Measurements from ENCODE around the gene SAMD11. TPM values are rescaled to one million over a fixed set of nuclear protein-coding genes. Genes with fewer than 3 reads are reported as not detected.

Gene SAMD11
- total RNA-seq, 1 experiment from 2014 or later = 2.3 TPM

DNA sequence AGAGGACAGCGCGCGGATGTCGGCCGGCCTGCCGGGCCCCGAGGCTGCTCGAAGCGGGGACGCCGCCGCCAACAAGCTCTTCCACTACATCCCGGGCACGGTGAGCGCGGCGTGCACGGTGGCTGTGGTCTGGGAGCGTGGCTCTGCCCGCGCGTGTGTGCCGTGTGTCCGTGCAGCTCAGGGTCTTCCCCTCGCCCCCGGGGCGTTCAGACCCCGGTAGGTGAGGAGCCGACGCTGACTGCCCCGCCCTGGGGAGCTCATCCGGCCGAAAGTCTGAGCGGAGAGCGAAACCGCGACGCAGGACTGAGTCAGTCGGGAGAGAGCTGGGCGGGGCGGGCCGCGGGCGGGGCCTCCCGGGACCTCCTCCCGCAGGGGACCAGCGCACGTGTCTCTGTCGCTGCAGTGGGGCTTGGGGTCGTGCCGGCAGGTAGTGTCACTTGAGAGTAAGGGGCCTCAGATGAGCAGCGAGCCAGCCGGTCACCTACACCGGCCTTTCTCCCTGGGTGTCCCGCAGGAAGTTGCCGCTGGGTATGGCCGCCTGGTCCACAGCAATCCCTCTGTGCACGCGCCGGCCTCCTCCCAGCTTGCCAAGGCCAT, 43.1 kb downstream of the SAMD11 start (continued):
- TF ChIP-seq, protein P1, sequence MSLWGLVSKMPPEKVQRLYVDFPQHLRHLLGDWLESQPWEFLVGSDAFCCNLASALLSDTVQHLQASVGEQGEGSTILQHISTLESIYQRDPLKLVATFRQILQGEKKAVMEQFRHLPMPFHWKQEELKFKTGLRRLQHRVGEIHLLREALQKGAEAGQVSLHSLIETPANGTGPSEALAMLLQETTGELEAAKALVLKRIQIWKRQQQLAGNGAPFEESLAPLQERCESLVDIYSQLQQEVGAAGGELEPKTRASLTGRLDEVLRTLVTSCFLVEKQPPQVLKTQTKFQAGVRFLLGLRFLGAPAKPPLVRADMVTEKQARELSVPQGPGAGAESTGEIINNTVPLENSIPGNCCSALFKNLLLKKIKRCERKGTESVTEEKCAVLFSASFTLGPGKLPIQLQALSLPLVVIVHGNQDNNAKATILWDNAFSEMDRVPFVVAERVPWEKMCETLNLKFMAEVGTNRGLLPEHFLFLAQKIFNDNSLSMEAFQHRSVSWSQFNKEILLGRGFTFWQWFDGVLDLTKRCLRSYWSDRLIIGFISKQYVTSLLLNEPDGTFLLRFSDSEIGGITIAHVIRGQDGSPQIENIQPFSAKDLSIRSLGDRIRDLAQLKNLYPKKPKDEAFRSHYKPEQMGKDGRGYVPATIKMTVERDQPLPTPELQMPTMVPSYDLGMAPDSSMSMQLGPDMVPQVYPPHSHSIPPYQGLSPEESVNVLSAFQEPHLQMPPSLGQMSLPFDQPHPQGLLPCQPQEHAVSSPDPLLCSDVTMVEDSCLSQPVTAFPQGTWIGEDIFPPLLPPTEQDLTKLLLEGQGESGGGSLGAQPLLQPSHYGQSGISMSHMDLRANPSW (CRISPR knock-in tag; conservative IDR thresholded peaks at IDR 0.05; ENCODE audit: low read depth) = no peak
- TF ChIP-seq, protein P2, sequence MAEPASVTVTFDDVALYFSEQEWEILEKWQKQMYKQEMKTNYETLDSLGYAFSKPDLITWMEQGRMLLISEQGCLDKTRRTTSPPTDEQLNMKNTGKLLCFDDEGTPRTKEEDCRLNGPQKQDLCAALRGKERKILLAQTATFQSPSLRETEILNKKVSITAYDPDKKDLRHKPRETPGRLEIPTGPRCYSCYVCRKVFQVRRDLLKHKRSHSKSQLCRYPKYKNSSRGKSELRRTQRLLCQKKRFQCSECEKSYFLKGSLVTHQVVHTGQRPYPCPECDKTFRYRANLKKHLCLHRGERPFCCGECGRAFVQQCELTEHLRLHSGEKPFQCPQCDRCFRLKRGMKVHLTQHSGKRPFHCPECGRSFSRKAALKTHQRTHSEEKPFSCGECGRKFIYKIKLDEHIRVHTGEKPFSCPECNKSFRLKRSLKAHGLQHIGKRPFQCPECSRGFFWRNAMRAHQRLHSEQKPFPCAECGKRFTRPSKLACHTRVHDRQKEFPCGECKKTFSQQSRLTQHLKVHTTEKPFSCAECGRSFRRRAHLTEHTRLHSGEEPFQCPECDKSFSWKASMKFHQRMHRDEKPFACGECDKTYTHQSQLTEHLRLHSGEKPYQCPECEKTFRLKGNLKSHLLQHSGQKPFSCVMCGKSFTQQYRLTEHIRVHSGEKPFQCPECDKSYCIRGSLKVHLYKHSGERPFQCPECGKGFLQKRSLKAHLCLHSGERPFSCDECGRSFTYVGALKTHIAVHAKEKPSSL (CRISPR knock-in tag; conservative IDR thresholded peaks at IDR 0.05) = no peak
- TF ChIP-seq TCF7 (CRISPR knock-in tag; IDR thresholded peaks at IDR 0.05; ENCODE audit: low read depth) = no peak
- TF ChIP-seq SMAD3 (CRISPR knock-in tag; IDR thresholded peaks at IDR 0.05; ENCODE audit: borderline replicate concordance) = no peak
- TF ChIP-seq FOXJ3 (CRISPR knock-in tag; IDR thresholded peaks at IDR 0.05; ENCODE audit: borderline replicate concordance) = no peak
- TF ChIP-seq, protein P3, sequence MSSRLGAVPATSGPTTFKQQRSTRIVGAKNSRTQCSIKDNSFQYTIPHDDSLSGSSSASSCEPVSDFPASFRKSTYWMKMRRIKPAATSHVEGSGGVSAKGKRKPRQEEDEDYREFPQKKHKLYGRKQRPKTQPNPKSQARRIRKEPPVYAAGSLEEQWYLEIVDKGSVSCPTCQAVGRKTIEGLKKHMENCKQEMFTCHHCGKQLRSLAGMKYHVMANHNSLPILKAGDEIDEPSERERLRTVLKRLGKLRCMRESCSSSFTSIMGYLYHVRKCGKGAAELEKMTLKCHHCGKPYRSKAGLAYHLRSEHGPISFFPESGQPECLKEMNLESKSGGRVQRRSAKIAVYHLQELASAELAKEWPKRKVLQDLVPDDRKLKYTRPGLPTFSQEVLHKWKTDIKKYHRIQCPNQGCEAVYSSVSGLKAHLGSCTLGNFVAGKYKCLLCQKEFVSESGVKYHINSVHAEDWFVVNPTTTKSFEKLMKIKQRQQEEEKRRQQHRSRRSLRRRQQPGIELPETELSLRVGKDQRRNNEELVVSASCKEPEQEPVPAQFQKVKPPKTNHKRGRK (CRISPR knock-in tag; IDR thresholded peaks at IDR 0.05; ENCODE audit: borderline replicate concordance) = no peak
- TF ChIP-seq ETV6 (CRISPR knock-in tag; IDR thresholded peaks at IDR 0.05) = 0 out of 2 replicates have a peak, but pooled peaks have one; percentile 55
- TF ChIP-seq, protein P4, sequence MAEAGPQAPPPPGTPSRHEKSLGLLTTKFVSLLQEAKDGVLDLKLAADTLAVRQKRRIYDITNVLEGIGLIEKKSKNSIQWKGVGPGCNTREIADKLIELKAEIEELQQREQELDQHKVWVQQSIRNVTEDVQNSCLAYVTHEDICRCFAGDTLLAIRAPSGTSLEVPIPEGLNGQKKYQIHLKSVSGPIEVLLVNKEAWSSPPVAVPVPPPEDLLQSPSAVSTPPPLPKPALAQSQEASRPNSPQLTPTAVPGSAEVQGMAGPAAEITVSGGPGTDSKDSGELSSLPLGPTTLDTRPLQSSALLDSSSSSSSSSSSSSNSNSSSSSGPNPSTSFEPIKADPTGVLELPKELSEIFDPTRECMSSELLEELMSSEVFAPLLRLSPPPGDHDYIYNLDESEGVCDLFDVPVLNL (CRISPR knock-in tag; IDR thresholded peaks at IDR 0.05; ENCODE audit: borderline replicate concordance, low read depth) = no peak
- peak; percentile 58; the same call in 1 of the 2 replicates for TF ChIP-seq FOXK1 (CRISPR knock-in tag; IDR thresholded peaks at IDR 0.05)
- TF ChIP-seq CREB1 (CRISPR knock-in tag; IDR thresholded peaks at IDR 0.05) = no peak
- peak; percentile 55 for TF ChIP-seq GABPB1 (CRISPR knock-in tag; IDR thresholded peaks at IDR 0.05)
- TF ChIP-seq, protein P5, sequence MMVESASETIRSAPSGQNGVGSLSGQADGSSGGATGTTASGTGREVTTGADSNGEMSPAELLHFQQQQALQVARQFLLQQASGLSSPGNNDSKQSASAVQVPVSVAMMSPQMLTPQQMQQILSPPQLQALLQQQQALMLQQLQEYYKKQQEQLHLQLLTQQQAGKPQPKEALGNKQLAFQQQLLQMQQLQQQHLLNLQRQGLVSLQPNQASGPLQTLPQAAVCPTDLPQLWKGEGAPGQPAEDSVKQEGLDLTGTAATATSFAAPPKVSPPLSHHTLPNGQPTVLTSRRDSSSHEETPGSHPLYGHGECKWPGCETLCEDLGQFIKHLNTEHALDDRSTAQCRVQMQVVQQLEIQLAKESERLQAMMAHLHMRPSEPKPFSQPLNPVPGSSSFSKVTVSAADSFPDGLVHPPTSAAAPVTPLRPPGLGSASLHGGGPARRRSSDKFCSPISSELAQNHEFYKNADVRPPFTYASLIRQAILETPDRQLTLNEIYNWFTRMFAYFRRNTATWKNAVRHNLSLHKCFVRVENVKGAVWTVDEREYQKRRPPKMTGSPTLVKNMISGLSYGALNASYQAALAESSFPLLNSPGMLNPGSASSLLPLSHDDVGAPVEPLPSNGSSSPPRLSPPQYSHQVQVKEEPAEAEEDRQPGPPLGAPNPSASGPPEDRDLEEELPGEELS (CRISPR knock-in tag; IDR thresholded peaks at IDR 0.05) = 0 out of 2 replicates have a peak, but pooled peaks have one; percentile 23
- no peak for TF ChIP-seq RELA (CRISPR knock-in tag; IDR thresholded peaks at IDR 0.05; ENCODE audit: borderline replicate concordance)
- TF ChIP-seq ATF1 (CRISPR knock-in tag; IDR thresholded peaks at IDR 0.05) = no peak
- TF ChIP-seq ZNF232 (CRISPR knock-in tag; IDR thresholded peaks at IDR 0.05) = no peak
- TF ChIP-seq HMGA2 (CRISPR knock-in tag; IDR thresholded peaks at IDR 0.05) = no peak
- TF ChIP-seq ESRRA (CRISPR knock-in tag; IDR thresholded peaks at IDR 0.05; ENCODE audit: borderline replicate concordance) = no peak
- TF ChIP-seq NR1H2 (CRISPR knock-in tag; IDR thresholded peaks at IDR 0.05) = no peak
- no peak for TF ChIP-seq ZNF416 (CRISPR knock-in tag; IDR thresholded peaks at IDR 0.05)
- TF ChIP-seq, protein P6, sequence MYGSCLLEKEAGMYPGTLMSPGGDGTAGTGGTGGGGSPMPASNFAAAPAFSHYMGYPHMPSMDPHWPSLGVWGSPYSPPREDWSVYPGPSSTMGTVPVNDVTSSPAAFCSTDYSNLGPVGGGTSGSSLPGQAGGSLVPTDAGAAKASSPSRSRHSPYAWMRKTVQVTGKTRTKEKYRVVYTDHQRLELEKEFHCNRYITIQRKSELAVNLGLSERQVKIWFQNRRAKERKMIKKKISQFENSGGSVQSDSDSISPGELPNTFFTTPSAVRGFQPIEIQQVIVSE (CRISPR knock-in tag; IDR thresholded peaks at IDR 0.05; ENCODE audit: borderline replicate concordance) = no peak
- TF ChIP-seq, protein P7, sequence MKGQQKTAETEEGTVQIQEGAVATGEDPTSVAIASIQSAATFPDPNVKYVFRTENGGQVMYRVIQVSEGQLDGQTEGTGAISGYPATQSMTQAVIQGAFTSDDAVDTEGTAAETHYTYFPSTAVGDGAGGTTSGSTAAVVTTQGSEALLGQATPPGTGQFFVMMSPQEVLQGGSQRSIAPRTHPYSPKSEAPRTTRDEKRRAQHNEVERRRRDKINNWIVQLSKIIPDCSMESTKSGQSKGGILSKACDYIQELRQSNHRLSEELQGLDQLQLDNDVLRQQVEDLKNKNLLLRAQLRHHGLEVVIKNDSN (CRISPR knock-in tag; IDR thresholded peaks at IDR 0.05) = 0 out of 2 replicates have a peak, but pooled peaks have one; percentile 28
- no peak for TF ChIP-seq MXD4 (CRISPR knock-in tag; IDR thresholded peaks at IDR 0.05; ENCODE audit: borderline replicate concordance)
- peak; percentile 51; the same call in 1 of the 2 replicates for TF ChIP-seq SP1 (CRISPR knock-in tag; conservative IDR thresholded peaks at IDR 0.05)
- TF ChIP-seq RORB (CRISPR knock-in tag; IDR thresholded peaks at IDR 0.05) = no peak
- TF ChIP-seq NR3C1 (CRISPR knock-in tag; conservative IDR thresholded peaks at IDR 0.05; ENCODE audit: low read depth) = no peak
- TF ChIP-seq, protein P8, sequence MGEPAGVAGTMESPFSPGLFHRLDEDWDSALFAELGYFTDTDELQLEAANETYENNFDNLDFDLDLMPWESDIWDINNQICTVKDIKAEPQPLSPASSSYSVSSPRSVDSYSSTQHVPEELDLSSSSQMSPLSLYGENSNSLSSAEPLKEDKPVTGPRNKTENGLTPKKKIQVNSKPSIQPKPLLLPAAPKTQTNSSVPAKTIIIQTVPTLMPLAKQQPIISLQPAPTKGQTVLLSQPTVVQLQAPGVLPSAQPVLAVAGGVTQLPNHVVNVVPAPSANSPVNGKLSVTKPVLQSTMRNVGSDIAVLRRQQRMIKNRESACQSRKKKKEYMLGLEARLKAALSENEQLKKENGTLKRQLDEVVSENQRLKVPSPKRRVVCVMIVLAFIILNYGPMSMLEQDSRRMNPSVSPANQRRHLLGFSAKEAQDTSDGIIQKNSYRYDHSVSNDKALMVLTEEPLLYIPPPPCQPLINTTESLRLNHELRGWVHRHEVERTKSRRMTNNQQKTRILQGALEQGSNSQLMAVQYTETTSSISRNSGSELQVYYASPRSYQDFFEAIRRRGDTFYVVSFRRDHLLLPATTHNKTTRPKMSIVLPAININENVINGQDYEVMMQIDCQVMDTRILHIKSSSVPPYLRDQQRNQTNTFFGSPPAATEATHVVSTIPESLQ (CRISPR knock-in tag; IDR thresholded peaks at IDR 0.05) = no peak
